ENCODE data around the gene SLC2A2.

- TF ChIP-seq, protein P1, sequence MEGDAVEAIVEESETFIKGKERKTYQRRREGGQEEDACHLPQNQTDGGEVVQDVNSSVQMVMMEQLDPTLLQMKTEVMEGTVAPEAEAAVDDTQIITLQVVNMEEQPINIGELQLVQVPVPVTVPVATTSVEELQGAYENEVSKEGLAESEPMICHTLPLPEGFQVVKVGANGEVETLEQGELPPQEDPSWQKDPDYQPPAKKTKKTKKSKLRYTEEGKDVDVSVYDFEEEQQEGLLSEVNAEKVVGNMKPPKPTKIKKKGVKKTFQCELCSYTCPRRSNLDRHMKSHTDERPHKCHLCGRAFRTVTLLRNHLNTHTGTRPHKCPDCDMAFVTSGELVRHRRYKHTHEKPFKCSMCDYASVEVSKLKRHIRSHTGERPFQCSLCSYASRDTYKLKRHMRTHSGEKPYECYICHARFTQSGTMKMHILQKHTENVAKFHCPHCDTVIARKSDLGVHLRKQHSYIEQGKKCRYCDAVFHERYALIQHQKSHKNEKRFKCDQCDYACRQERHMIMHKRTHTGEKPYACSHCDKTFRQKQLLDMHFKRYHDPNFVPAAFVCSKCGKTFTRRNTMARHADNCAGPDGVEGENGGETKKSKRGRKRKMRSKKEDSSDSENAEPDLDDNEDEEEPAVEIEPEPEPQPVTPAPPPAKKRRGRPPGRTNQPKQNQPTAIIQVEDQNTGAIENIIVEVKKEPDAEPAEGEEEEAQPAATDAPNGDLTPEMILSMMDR (IDR thresholded peaks at IDR 0.05), result no peak
- no peak for TF ChIP-seq POLR2A (IDR thresholded peaks at IDR 0.05)
Observed at GRCh38 chr3:171054231-171054630, 27.7 kb upstream of the SLC2A2 start.
